Measurements from ENCODE around the gene CDH24.

DNA sequence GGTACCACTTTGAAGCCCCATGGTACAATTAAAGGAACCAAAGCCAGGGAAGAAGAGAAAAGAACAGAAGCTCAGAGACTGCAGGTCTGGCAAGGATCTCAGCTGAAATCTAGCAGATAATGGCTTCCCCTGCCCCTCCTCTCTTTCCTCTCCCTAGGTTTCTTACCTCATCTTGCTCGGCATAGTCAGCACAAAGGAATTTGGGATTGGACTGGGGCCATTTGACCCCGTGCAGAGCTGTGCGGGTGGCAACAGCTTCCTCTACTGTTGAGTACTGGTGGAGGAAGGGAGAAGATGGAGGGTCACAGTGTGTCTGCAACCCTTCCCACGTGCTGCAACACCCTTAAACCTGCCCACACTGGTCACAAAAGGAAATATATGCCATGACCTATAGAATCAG lies 4.7 kb upstream of the CDH24 start:
- no peak for TF ChIP-seq POLR2A (IDR thresholded peaks at IDR 0.05)
- TF ChIP-seq, protein P1, sequence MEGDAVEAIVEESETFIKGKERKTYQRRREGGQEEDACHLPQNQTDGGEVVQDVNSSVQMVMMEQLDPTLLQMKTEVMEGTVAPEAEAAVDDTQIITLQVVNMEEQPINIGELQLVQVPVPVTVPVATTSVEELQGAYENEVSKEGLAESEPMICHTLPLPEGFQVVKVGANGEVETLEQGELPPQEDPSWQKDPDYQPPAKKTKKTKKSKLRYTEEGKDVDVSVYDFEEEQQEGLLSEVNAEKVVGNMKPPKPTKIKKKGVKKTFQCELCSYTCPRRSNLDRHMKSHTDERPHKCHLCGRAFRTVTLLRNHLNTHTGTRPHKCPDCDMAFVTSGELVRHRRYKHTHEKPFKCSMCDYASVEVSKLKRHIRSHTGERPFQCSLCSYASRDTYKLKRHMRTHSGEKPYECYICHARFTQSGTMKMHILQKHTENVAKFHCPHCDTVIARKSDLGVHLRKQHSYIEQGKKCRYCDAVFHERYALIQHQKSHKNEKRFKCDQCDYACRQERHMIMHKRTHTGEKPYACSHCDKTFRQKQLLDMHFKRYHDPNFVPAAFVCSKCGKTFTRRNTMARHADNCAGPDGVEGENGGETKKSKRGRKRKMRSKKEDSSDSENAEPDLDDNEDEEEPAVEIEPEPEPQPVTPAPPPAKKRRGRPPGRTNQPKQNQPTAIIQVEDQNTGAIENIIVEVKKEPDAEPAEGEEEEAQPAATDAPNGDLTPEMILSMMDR (IDR thresholded peaks at IDR 0.05) = no peak

All from right lobe of liver (tissue), 4 donors.